ENCODE data around the gene HTRA2. TPM values are rescaled to one million over a fixed set of nuclear protein-coding genes. Genes with fewer than 3 reads are reported as not detected.

Gene HTRA2
- total RNA-seq, 4 donors from 2014 or later = 27.3 to 45.9 (median 37.5) TPM

GRCh38 chr2:74501335-74502071 is 28.2 kb upstream of the HTRA2 start:
- no peak for DNase-seq
- 76 to 78% methylated on average over 18 of the region's 18 CpGs for WGBS, 2 donors
- no peaks in the 10 kb centered on the region for H3K9me3 ChIP-seq
- peaks cover 40 to 48% of the 10 kb centered on the region in 2 donors for H3K4me1 ChIP-seq
- peaks cover 11 to 12% of the 10 kb centered on the region in 2 donors for H3K36me3 ChIP-seq
- intact Hi-C loops (cut with DNase I) = no loop called here
- H3K27me3 ChIP-seq = peaks cover 7% of the 10 kb centered on the region
- no peak overlapping the region for H3K4me3 ChIP-seq (replicated peaks in 1 of 3)
- TF ChIP-seq, protein P1, sequence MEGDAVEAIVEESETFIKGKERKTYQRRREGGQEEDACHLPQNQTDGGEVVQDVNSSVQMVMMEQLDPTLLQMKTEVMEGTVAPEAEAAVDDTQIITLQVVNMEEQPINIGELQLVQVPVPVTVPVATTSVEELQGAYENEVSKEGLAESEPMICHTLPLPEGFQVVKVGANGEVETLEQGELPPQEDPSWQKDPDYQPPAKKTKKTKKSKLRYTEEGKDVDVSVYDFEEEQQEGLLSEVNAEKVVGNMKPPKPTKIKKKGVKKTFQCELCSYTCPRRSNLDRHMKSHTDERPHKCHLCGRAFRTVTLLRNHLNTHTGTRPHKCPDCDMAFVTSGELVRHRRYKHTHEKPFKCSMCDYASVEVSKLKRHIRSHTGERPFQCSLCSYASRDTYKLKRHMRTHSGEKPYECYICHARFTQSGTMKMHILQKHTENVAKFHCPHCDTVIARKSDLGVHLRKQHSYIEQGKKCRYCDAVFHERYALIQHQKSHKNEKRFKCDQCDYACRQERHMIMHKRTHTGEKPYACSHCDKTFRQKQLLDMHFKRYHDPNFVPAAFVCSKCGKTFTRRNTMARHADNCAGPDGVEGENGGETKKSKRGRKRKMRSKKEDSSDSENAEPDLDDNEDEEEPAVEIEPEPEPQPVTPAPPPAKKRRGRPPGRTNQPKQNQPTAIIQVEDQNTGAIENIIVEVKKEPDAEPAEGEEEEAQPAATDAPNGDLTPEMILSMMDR (IDR thresholded peaks at IDR 0.05) = no peak
- TF ChIP-seq POLR2A (IDR thresholded peaks at IDR 0.05) = no peak
- no peak overlapping the region for H3K27ac ChIP-seq

- WGBS, 2 donors = 23 to 25% methylated on average over 25 to 27 of the region's 32 CpGs
- TF ChIP-seq POLR2A (IDR thresholded peaks at IDR 0.05) = no peak
- TF ChIP-seq, protein P1 (IDR thresholded peaks at IDR 0.05) = no peak
- H3K4me1 ChIP-seq = peaks cover 45 to 51% of the 10 kb centered on the region in 2 donors
- DNase-seq = no peak
- peaks cover 11 to 12% of the 10 kb centered on the region in 2 donors for H3K36me3 ChIP-seq
- peak overlapping the region in 2 of 3 donors; percentile 46 to 60 for H3K27ac ChIP-seq
- peaks cover 7% of the 10 kb centered on the region for H3K27me3 ChIP-seq
- intact Hi-C loops (cut with DNase I) = no loop called here
- H3K9me3 ChIP-seq = no peaks in the 10 kb centered on the region
- H3K4me3 ChIP-seq (replicated peaks in 1 of 3) = peak overlapping the region in 1 of 3 donors; percentile 29
Observed at GRCh38 chr2:74502147-74502719, 27.5 kb upstream of the HTRA2 start.

DNA sequence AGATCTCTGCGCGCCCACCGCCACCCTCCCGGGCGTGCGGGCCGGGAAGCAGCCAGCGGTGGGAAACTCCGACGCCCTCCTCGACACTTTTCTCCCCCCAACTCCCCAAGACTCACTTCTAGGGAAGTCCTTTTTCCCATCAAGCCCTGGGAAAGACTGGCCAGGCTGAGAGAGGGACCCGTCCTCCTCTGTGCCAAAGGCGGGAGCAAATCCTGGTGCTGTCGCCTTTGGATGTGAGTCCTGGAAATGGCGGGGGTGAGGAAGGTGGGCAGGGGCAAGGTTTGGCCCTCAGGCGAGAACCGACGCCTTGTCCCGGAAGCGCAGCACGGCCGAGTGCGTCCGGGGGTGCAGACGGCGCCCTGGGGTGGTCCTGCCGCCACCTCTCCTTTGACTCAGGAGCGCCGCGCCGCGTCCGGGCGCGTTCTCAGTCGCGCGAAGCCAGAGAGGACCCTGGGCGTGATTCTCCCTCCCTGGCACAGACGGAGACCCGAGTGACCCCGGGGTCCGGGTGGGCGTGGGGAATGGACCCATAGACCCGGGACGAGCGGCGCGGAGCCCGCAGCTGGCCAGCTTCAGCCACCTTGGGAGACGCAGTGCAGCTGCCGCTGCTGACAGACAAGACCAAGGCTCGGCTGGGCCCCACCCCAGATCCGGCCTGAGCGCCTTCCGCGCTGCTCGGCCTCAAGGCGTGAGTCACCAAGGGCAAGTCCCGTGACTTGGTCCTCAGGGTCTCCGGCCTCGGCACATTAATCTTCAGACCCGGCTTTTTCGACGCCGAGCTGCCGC is 26.8 kb upstream of the HTRA2 start:
- intact Hi-C loops (cut with DNase I) = no loop called here
- H3K36me3 ChIP-seq = peaks cover 11 to 12% of the 10 kb centered on the region in 2 donors
- H3K27ac ChIP-seq = peak overlapping the region in 2 of 3 donors; percentile 46 to 60
- H3K4me1 ChIP-seq = peaks cover 39 to 45% of the 10 kb centered on the region in 2 donors
- no peaks in the 10 kb centered on the region for H3K9me3 ChIP-seq
- peak in 1 of 2 donors; percentile 39 for TF ChIP-seq POLR2A (IDR thresholded peaks at IDR 0.05)
- TF ChIP-seq, protein P1 (IDR thresholded peaks at IDR 0.05) = no peak
- peak; percentile 60 to 68 for DNase-seq
- WGBS, 2 donors = 0 to 7% methylated on average over 7 to 24 of the region's 67 CpGs
- H3K4me3 ChIP-seq (replicated peaks in 1 of 3) = peak overlapping the region in 1 of 3 donors; percentile 29
- H3K27me3 ChIP-seq = peaks cover 7% of the 10 kb centered on the region

- intact Hi-C loops (cut with DNase I) = no loop called here
- WGBS, 2 donors = 50 to 55% methylated on average over 41 to 45 of the region's 45 CpGs
- no peak for DNase-seq
- H3K9me3 ChIP-seq = no peaks in the 10 kb centered on the region
- peaks cover 33 to 42% of the 10 kb centered on the region in 2 donors for H3K4me1 ChIP-seq
- H3K27ac ChIP-seq = peak overlapping the region; percentile 42 to 60 (median 46)
- peaks cover 7% of the 10 kb centered on the region for H3K27me3 ChIP-seq
- TF ChIP-seq, protein P1 (IDR thresholded peaks at IDR 0.05) = no peak
- peak in 1 of 2 donors; percentile 4 for TF ChIP-seq POLR2A (IDR thresholded peaks at IDR 0.05)
- peaks cover 11 to 12% of the 10 kb centered on the region in 2 donors for H3K36me3 ChIP-seq
- peak overlapping the region in 1 of 3 donors; percentile 29 for H3K4me3 ChIP-seq (replicated peaks in 1 of 3)
Observed at GRCh38 chr2:74503506-74504475, 25.9 kb upstream of the HTRA2 start.
